Measurements from ENCODE around the gene NEXN. TPM values are rescaled to one million over a fixed set of nuclear protein-coding genes. Genes with fewer than 3 reads are reported as not detected.
A peak's percentile ranks its signal among the peaks of the same experiment; 100 is the strongest.

Gene NEXN
- polyA plus RNA-seq, 4 donors = 4.0 to 11.8 (median 6.8) TPM

- Histone ChIP-seq H3K27ac (ENCODE audit: low read depth in 1 of 3, low read length in 2 of 3) (no peak overlapping the region), H3K9me3 (ENCODE audit: control insufficient read depth in 2 of 2, insufficient read depth in 1 of 2, low read depth in 1 of 2, low read length in 1 of 2) (no peaks in the 10 kb centered on the region), H3K4me1 (ENCODE audit: control insufficient read depth in 3 of 3, insufficient read depth in 2 of 3, low read depth in 1 of 3, low read length in 2 of 3) (peaks cover 0 to 6% (median 2%) of the 10 kb centered on the region in 3 donors), H3K36me3 (ENCODE audit: control insufficient read depth in 3 of 3, insufficient read depth in 2 of 3, low read depth in 1 of 3, low read length in 3 of 3) (peaks cover 0 to 2% (median 0%) of the 10 kb centered on the region in 3 donors), H3K4me3 (ENCODE audit: low read depth in 1 of 3, low read length in 3 of 3) (no peak overlapping the region), H3K27me3 (ENCODE audit: control insufficient read depth in 3 of 3, insufficient read depth in 3 of 3, low read length in 3 of 3) (no peaks in the 10 kb centered on the region)
- DNase-seq (no peak), FAIRE-seq (no peak)
Observed at GRCh38 chr1:77986810-77987209, 98.4 kb downstream of the NEXN start.

GRCh38 chr1:77987919-77988318 lies 99.5 kb downstream of the NEXN start:
- DNase-seq (no peak), FAIRE-seq (no peak)
- Histone ChIP-seq H3K27me3 (ENCODE audit: control insufficient read depth in 3 of 3, insufficient read depth in 3 of 3, low read length in 3 of 3) (no peaks in the 10 kb centered on the region), H3K36me3 (ENCODE audit: control insufficient read depth in 3 of 3, insufficient read depth in 2 of 3, low read depth in 1 of 3, low read length in 3 of 3) (peaks cover 0 to 2% (median 0%) of the 10 kb centered on the region in 3 donors), H3K9me3 (ENCODE audit: control insufficient read depth in 2 of 2, insufficient read depth in 1 of 2, low read depth in 1 of 2, low read length in 1 of 2) (no peaks in the 10 kb centered on the region), H3K27ac (ENCODE audit: low read depth in 1 of 3, low read length in 2 of 3) (no peak overlapping the region), H3K4me3 (ENCODE audit: low read depth in 1 of 3, low read length in 3 of 3) (no peak overlapping the region), H3K4me1 (ENCODE audit: control insufficient read depth in 3 of 3, insufficient read depth in 2 of 3, low read depth in 1 of 3, low read length in 2 of 3) (peaks cover 0 to 10% (median 2%) of the 10 kb centered on the region in 3 donors)
- WGBS, 3 donors = 88 to 94% (median 90%) methylated on average over 2 of the region's 2 CpGs

GRCh38 chr1:77989744-77990143 lies 101.3 kb downstream of the NEXN start:
- FAIRE-seq = no peak
- Histone ChIP-seq H3K4me1 (ENCODE audit: control insufficient read depth in 3 of 3, insufficient read depth in 2 of 3, low read depth in 1 of 3, low read length in 2 of 3) (peaks cover 0 to 4% (median 2%) of the 10 kb centered on the region in 3 donors), H3K4me3 (ENCODE audit: low read depth in 1 of 3, low read length in 3 of 3) (no peak overlapping the region), H3K9me3 (ENCODE audit: control insufficient read depth in 2 of 2, insufficient read depth in 1 of 2, low read depth in 1 of 2, low read length in 1 of 2) (no peaks in the 10 kb centered on the region), H3K27ac (ENCODE audit: low read depth in 1 of 3, low read length in 2 of 3) (no peak overlapping the region), H3K36me3 (ENCODE audit: control insufficient read depth in 3 of 3, insufficient read depth in 2 of 3, low read depth in 1 of 3, low read length in 3 of 3) (peaks cover 0 to 2% (median 0%) of the 10 kb centered on the region in 3 donors), H3K27me3 (ENCODE audit: control insufficient read depth in 3 of 3, insufficient read depth in 3 of 3, low read length in 3 of 3) (no peaks in the 10 kb centered on the region)
- no peak for DNase-seq
- WGBS, 3 donors = 92 to 95% (median 94%) methylated on average over 2 of the region's 2 CpGs

GRCh38 chr1:77990629-77991204 lies 102.3 kb downstream of the NEXN start:
- Histone ChIP-seq H3K36me3 (ENCODE audit: control insufficient read depth in 3 of 3, insufficient read depth in 2 of 3, low read depth in 1 of 3, low read length in 3 of 3) (peaks cover 0 to 2% (median 0%) of the 10 kb centered on the region in 3 donors), H3K4me1 (ENCODE audit: control insufficient read depth in 3 of 3, insufficient read depth in 2 of 3, low read depth in 1 of 3, low read length in 2 of 3) (peaks cover 0 to 4% (median 2%) of the 10 kb centered on the region in 3 donors), H3K4me3 (ENCODE audit: low read depth in 1 of 3, low read length in 3 of 3) (no peak overlapping the region), H3K9me3 (ENCODE audit: control insufficient read depth in 2 of 2, insufficient read depth in 1 of 2, low read depth in 1 of 2, low read length in 1 of 2) (no peaks in the 10 kb centered on the region), H3K27ac (ENCODE audit: low read depth in 1 of 3, low read length in 2 of 3) (no peak overlapping the region), H3K27me3 (ENCODE audit: control insufficient read depth in 3 of 3, insufficient read depth in 3 of 3, low read length in 3 of 3) (no peaks in the 10 kb centered on the region)
- WGBS, 3 donors = 72 to 85% (median 78%) methylated on average over 3 of the region's 3 CpGs
- FAIRE-seq = no peak
- no peak for DNase-seq

GRCh38 chr1:77991638-77992037 lies 103.2 kb downstream of the NEXN start:
- Histone ChIP-seq H3K9me3 (ENCODE audit: control insufficient read depth in 2 of 2, insufficient read depth in 1 of 2, low read depth in 1 of 2, low read length in 1 of 2) (no peaks in the 10 kb centered on the region), H3K4me3 (ENCODE audit: low read depth in 1 of 3, low read length in 3 of 3) (no peak overlapping the region), H3K4me1 (ENCODE audit: control insufficient read depth in 3 of 3, insufficient read depth in 2 of 3, low read depth in 1 of 3, low read length in 2 of 3) (peaks cover 0 to 4% (median 0%) of the 10 kb centered on the region in 3 donors), H3K36me3 (ENCODE audit: control insufficient read depth in 3 of 3, insufficient read depth in 2 of 3, low read depth in 1 of 3, low read length in 3 of 3) (peaks cover 0 to 3% (median 0%) of the 10 kb centered on the region in 3 donors), H3K27ac (ENCODE audit: low read depth in 1 of 3, low read length in 2 of 3) (no peak overlapping the region), H3K27me3 (ENCODE audit: control insufficient read depth in 3 of 3, insufficient read depth in 3 of 3, low read length in 3 of 3) (no peaks in the 10 kb centered on the region)
- FAIRE-seq (no peak), DNase-seq (peak in 1 of 2 donors; percentile 19)

Other genes with a start within 250 kb of the NEXN start
- 10 to 100 TPM in 2 of 4 donors, 1 to 10 TPM in 2; 7.8 to 50.8 (median 12.0) TPM for gene ZZZ3, start 206.0 kb upstream of the NEXN start, polyA plus RNA-seq
- gene USP33, start 128.8 kb upstream of the NEXN start, polyA plus RNA-seq = 10 to 100 TPM; 23.8 to 54.8 (median 28.2) TPM
- gene MIGA1, start 109.0 kb upstream of the NEXN start, polyA plus RNA-seq = 10 to 100 TPM in 1 of 4 donors, 1 to 10 TPM in 3; 1.4 to 18.2 (median 3.4) TPM
- gene FUBP1, start 90.4 kb downstream of the NEXN start, polyA plus RNA-seq = 100 to 1,000 TPM in 1 of 4 donors, 10 to 100 TPM in 3; 21.9 to 202 (median 35.9) TPM
- gene DNAJB4, start 116.3 kb downstream of the NEXN start, polyA plus RNA-seq = 10 to 100 TPM in 2 of 4 donors, 1 to 10 TPM in 2; 3.8 to 25.6 (median 8.5) TPM
- 10 to 100 TPM; 30.1 to 99.8 (median 51.9) TPM for gene GIPC2, start 157.3 kb downstream of the NEXN start, polyA plus RNA-seq

Data from small intestine (tissue), 7 donors.